Vagina (tissue), 2 donors: ENCODE results near the gene BPTF. TPM values are rescaled to one million over a fixed set of nuclear protein-coding genes. Genes with fewer than 3 reads are reported as not detected.
"Not testable (repeated sequence)": the region's sequence is repeated elsewhere in the genome, so short reads cannot be mapped to it uniquely, and the experiment has no call there.

Experiments
- DNase-seq, 2 donors: peaks; one replicate each; pipeline ENCODE4 v3.0.0-alpha.2; 2017; ENCODE audit errors: extremely low spot score in 2 of 2
- H3K27ac ChIP-seq: fragments of 200-600 bp; sonication (generic); one replicate; pipeline ENCODE4 v1.5.1; 2019
- H3K27me3 ChIP-seq: fragments of 200-600 bp; sonication (generic); one replicate; pipeline ENCODE4 v1.5.1; 2019
- H3K36me3 ChIP-seq, 2 donors: fragments of 200-600 bp; sonication (generic); one replicate each; pipeline ENCODE4 v1.5.1; 2017 to 2019
- H3K4me1 ChIP-seq: fragments of 200-600 bp; sonication (generic); one replicate; pipeline ENCODE4 v1.5.1; 2019
- H3K4me3 ChIP-seq, 2 donors: fragments of 200-600 bp; sonication (generic); 1 replicate in 1 of 2; 2 replicates in 1 of 2; pipeline ENCODE4 v1.5.1; 2016 to 2019
- H3K9me3 ChIP-seq: fragments of 200-600 bp; sonication (generic); one replicate; pipeline ENCODE4 v1.5.1; 2019
- CTCF ChIP-seq, 3 experiments: fragments of 450-650 bp in 2 of 3; fragments of 200-600 bp in 1 of 3; sonication (generic) in 1 of 3; IDR thresholded peaks; one replicate each; pipeline ENCODE4 v1.5.1; 2017 to 2019; ENCODE audit warnings: antibody characterized with exemption in 3 of 3, mild to moderate bottlenecking in 2 of 3, moderate library complexity in 2 of 3
- POLR2A ChIP-seq, 2 donors: fragments of 450-650 bp; IDR thresholded peaks; one replicate each; pipeline ENCODE4 v1.6.1; 2017; ENCODE audit warnings: antibody characterized with exemption in 2 of 2, mild to moderate bottlenecking in 2 of 2, moderate library complexity in 2 of 2
- POLR2AphosphoS5 ChIP-seq, 2 donors: sonication (generic); formaldehyde crosslinking; IDR thresholded peaks; one replicate each; pipeline ENCODE4 v1.9.0; 2017; ENCODE audit warnings: antibody characterized with exemption in 2 of 2, mild to moderate bottlenecking in 2 of 2, low read depth in 1 of 2; ENCODE audit not compliant: insufficient read depth in 1 of 2
- intact Hi-C: fragments of 100-400 bp; cut with DNase I; formaldehyde crosslinking; loops from one replicate; pipeline ENCODE4 v1.15.1; 2023
- total RNA-seq: library from RNA; depleted of rRNA; stranded (reverse); fragments of >200 nt; gene quantifications from one replicate; pipeline ENCODE4 v1.2.3, GENCODE V29; 2016

The BPTF gene
- total RNA-seq, 1 donor from 2014 or later: 146 TPM

- DNase-seq: no peak
- Histone ChIP-seq H3K27me3 (no peaks in the 10 kb centered on the region), H3K36me3 (no peaks in the 10 kb centered on the region), H3K9me3 (no peaks in the 10 kb centered on the region), H3K4me3 (no peak overlapping the region), H3K27ac (no peak overlapping the region), H3K4me1 (no peaks in the 10 kb centered on the region)
- TF ChIP-seq CTCF (IDR thresholded peaks at IDR 0.05) (no peak), POLR2A (IDR thresholded peaks at IDR 0.05) (no peak), POLR2AphosphoS5 (IDR thresholded peaks at IDR 0.05; ENCODE audit: insufficient read depth in 1 of 2, low read depth in 1 of 2) (no peak)
- intact Hi-C loops: no loop called here
Measured at GRCh38 chr17:68013385-68013784, 188.1 kb downstream of the BPTF start.

DNA sequence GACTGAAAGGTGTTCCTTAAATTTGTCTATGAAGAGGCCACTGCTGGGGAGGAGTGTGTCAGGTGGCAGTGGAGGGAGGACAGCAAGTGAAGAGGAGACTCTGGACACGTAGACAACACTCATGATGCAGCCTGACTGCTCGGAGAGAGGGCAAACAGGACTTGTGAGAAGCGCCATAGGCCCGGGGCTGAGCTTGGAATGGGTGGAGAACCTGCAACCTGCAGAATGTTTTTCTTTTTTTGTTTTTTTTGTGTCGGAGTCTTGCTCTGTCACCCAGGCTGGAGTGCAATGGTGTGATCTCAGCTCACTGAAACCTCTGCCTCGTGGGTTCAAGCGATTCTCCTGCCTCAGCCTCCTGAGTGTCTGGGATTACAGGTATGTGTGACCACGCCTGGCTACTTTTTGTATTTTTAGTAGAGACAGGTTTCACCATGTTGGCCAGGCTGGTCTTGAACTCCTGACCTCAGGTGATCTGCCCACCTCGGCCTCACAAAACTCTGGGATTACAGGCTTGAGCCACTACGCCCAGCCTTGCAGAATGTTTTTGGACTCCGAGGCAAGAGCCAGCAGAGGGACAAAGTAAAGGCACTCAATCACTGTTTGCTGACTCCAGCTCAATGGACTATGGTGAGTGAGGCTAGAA, 189.9 kb downstream of the BPTF start:
- Histone ChIP-seq H3K27ac (no peak overlapping the region), H3K27me3 (no peaks in the 10 kb centered on the region), H3K9me3 (no peaks in the 10 kb centered on the region), H3K36me3 (no peaks in the 10 kb centered on the region), H3K4me1 (no peaks in the 10 kb centered on the region), H3K4me3 (no peak overlapping the region)
- intact Hi-C loops: no loop called here
- no peak for DNase-seq
- TF ChIP-seq CTCF (IDR thresholded peaks at IDR 0.05) (no peak), POLR2A (IDR thresholded peaks at IDR 0.05) (no peak), POLR2AphosphoS5 (IDR thresholded peaks at IDR 0.05; ENCODE audit: insufficient read depth in 1 of 2, low read depth in 1 of 2) (no peak)

DNA sequence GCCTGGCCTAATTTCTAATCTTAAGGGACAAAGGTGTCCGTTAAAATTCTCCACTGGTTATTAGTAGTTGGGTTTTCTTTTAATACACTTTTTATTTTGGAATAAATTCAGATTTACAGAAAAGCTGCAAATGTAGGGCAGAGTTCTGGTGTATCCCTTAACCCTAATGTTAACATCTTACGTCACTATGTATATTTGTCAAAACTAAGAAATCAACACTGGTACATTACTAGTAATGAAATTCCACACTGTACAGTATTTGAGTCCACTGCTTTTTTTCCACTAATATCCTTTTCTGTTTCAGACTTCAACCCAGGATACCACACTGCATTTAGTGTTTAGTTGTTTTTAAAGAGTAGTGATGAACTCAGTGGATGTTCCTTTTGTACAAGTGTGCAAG, 191.5 kb downstream of the BPTF start:
- no peak for TF ChIP-seq POLR2A (IDR thresholded peaks at IDR 0.05)
- no peak for TF ChIP-seq CTCF (IDR thresholded peaks at IDR 0.05)
- TF ChIP-seq POLR2AphosphoS5 (IDR thresholded peaks at IDR 0.05; ENCODE audit: insufficient read depth in 1 of 2, low read depth in 1 of 2): no peak
- H3K4me3 ChIP-seq: no peak overlapping the region
- H3K9me3 ChIP-seq: no peaks in the 10 kb centered on the region
- no peak overlapping the region for H3K27ac ChIP-seq
- H3K4me1 ChIP-seq: peaks cover 5% of the 10 kb centered on the region
- H3K27me3 ChIP-seq: no peaks in the 10 kb centered on the region
- H3K36me3 ChIP-seq: no peaks in the 10 kb centered on the region
- no peak for DNase-seq
- intact Hi-C loops: no loop called here

- DNase-seq, H3K27ac ChIP-seq, H3K4me1 ChIP-seq, intact Hi-C loops, H3K36me3 ChIP-seq, H3K9me3 ChIP-seq, H3K4me3 ChIP-seq, H3K27me3 ChIP-seq: not testable (repeated sequence)
Measured at GRCh38 chr17:68018493-68018892, 193.2 kb downstream of the BPTF start.

DNA sequence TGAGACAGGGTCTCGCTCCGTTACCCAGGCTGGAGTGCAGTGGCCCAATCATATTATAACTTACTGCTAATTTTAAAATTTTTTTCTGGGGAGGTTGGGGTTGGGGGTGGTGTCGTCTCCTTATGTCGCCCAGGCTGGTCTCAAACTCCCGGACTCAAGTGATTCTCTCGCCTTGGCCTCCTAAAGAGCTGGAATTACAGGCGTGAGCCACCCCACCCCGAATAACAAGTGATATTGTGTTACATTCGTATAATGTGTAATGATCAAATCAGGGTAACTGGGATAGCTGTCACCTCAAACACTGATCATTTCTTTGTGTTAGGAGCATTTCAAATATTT, 194.0 kb downstream of the BPTF start:
- peak overlapping the region in 1 of 2 donors; percentile 55 for H3K4me3 ChIP-seq
- TF ChIP-seq POLR2A (IDR thresholded peaks at IDR 0.05) (no peak), POLR2AphosphoS5 (IDR thresholded peaks at IDR 0.05; ENCODE audit: insufficient read depth in 1 of 2, low read depth in 1 of 2) (no peak), CTCF (IDR thresholded peaks at IDR 0.05) (no peak)
- DNase-seq: no peak
- no peaks in the 10 kb centered on the region for H3K36me3 ChIP-seq
- peaks cover 5% of the 10 kb centered on the region for H3K4me1 ChIP-seq
- H3K27ac ChIP-seq: peak overlapping the region; percentile 91
- no peaks in the 10 kb centered on the region for H3K9me3 ChIP-seq
- intact Hi-C loops: no loop called here
- H3K27me3 ChIP-seq: no peaks in the 10 kb centered on the region
